GM12891 (cell line): Measurements from ENCODE around the gene RFFL.
"Not testable (repeated sequence)": the region's sequence is repeated elsewhere in the genome, so short reads cannot be mapped to it uniquely, and the experiment has no call there.

ENCODE experiments used
- POLR2A ChIP-seq: IDR thresholded peaks from 2 replicates; pipeline ENCODE4 v1.6.1; 2011; ENCODE audit warnings: low read depth, low read length, control low read depth
- TAF1 ChIP-seq: IDR thresholded peaks from 2 replicates; pipeline ENCODE4 v1.6.1; 2011; ENCODE audit warnings: low read depth, low read length, control low read depth

- not testable (repeated sequence) for TF ChIP-seq TAF1, POLR2A
Measured at GRCh38 chr17:35090707-35091106, 27.2 kb upstream of the RFFL start.
